ENCODE data around the gene SYT2.
"Not testable (repeated sequence)": the region's sequence is repeated elsewhere in the genome, so short reads cannot be mapped to it uniquely, and the experiment has no call there.

SYT2 gene

GRCh38 chr1:202587859-202588485, 122.3 kb downstream of the SYT2 start:
- DNase-seq: no peak

DNA sequence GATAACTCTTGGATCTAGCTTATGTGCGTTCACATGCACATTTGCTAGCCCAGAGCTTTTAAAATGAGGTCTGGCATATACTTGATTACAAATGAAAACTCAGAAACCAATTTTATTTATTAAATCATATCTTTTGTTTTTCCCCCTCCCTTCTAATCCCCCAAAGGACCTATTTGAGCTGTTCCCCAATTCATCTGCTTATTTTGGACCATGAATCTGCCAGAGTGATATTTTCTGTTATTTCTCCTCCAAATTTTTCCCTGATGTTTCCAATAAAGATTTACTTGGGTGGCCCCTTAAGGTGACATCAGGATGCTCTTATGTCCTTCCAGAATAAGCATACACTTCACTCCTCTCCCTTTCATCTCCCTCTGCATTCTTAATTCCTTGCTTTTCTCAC, 123.4 kb downstream of the SYT2 start:
- DNase-seq: no peak

DNA sequence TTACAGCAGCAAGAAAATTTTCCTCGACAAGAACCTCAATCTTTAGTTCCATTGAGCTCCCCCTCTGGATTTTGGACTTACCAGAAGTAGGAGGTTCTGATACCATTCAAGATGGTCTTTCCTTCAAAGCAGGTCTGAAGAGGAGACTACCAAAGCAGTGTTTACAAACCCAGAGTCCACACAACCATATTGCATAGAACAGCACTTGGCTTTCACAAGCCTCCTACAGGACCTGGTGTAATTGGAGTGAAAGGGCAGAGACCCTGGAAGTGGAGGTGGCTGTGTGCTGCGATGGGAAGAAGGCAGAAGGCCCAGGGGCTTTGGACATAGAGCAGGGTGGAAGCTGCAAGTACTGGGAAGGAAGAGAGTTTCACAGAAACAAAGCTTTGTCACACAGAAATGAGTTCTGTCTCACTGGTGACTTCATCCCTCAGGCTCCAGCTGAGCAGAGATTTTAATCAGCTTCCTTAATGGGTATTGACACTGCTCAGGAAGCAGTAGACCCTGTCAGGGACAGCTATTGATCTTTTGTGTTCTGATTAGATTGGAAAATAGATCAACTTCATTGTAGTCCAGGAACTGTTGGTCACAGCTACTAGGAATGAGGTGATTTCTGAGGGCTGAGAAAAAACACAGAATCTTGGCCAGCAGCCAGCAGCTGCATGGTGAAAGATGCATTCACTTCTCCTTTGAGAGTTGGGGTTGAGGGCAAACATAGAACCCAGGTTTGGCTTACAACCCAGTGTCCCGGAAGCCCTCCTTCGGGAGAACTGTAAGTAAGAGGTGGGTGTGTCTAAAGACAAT, 124.0 kb downstream of the SYT2 start:
- peak in 1 of 2 experiments; percentile 3 for DNase-seq

- DNase-seq: no peak
Observed at GRCh38 chr1:202585590-202585933, 124.7 kb downstream of the SYT2 start.

DNA sequence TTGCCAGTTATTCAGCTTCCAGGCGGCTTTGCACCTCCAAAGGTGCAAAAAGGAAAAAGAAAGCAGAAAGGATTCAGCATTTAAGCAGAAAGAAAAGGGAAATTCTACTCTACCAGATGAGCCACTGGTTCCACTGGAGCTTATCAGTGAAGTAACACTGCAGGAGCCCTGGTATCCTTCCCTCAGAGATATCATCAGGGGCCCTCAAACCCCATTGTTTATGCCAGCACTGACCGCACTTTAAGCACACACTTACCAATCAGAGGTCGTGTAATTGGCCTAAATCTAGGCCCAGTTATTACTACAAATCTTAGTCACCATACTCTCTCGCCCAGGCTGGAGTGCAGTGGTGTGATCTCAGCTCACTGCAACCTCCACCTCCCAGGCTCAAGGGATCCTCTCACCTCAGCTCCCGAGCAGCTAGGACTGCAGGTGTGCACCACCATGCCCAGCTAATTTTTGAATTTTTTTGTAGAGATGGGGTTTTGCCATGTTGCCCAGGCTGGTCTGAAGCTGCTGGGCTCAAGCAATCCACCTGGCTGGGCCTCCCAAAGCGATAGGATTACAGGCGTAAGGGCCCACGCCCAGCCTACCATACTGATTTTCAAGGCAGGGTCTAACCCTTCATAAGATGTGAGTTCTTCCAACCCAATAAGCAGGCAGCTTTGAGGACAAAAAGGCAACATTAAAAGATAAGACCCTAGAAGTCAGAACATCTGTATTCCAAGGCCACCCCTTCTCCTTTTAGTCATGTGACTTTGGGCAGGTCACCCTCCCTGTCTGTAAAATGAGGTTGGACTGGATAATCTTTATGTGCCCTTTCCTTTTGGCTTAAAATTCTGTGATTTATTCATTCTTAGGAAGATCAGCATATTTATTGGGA, 125.3 kb downstream of the SYT2 start:
- no peak for DNase-seq

GRCh38 chr1:202582350-202582749, 127.9 kb downstream of the SYT2 start:
- not testable (repeated sequence) for DNase-seq

DNA sequence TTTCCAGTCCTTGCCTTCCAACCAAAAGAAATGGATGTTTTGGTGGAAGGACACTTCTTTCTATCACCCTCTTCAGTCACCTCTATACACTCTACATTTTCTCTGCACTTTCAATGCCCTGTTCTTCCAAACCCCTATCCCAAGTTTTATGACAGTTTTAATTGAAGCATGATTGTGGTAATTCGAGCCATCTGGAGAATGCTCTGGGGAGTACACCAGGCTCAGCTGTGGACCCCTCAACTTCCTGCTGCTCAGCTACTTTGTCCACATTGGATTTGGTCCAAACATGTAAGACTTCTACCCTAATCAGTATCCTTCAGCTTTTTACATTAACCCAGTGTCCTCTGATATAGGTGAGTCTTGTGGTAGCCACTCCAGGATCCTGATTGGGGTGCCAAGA, 129.6 kb downstream of the SYT2 start:
- DNase-seq: no peak

DNA sequence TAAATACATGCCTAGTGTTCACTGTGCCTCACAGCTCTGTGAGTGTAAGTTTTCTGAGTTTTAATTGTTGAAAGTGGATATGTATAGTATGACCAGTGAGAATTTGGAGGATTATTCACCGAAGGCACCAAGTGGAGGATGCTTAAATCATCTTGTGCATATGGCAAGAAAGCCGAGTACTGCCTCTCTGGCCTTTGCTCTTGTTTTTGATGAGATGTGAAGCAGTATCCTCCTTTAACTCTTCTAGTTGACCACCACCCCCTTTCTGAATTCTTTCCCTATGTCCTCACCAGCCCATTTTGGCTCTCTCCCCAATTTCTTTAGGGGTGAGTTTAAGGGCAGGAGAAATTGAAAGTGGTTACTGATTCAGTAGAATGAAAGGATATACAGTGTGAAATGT, 130.4 kb downstream of the SYT2 start:
- DNase-seq: no peak

GRCh38 chr1:202578565-202578964, 131.7 kb downstream of the SYT2 start:
- DNase-seq: no peak

- DNase-seq: no peak
Observed at GRCh38 chr1:202578001-202578504, 132.2 kb downstream of the SYT2 start.

DNA sequence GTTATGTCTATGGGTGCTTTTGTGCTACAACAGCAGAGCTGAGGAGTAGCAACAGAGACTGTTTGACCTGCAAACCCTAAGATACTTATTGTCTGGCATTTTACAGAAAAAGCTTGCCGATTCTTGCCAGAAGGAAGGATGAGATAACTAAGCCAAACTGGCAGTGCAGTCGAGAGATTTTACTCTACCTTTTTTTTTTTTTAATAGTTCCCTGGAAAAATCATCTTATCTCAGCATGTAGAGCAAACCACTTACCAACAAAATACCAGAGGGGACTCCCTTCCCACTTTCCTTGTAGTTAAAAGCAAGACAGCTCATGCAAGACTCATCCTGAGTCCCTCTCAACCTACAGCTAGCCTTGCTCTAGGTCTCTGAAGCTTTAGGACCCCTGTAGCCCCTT, 132.9 kb downstream of the SYT2 start:
- DNase-seq: no peak

DNA sequence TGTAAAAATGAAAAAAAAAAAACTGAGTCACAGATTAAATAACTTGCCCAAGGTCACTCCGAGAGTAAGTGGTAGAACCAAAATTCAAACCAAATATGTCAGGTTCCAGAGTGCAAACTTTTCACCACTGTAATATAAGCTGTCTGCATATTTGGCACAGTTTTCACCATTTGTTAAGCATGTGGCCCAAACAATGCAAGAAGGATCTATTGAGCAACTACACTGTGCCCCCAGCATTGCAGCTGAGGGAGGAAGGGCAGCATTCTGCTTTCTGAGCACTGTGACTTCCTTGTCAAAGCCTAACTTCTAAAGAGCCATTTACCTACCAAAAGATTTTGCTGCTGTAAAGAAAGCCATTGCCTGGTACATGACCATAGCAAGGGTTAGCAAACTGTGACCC, 133.4 kb downstream of the SYT2 start:
- DNase-seq: peak; percentile 68 to 69

- no peak for DNase-seq
Observed at GRCh38 chr1:202575918-202576653, 134.2 kb downstream of the SYT2 start.

DNA sequence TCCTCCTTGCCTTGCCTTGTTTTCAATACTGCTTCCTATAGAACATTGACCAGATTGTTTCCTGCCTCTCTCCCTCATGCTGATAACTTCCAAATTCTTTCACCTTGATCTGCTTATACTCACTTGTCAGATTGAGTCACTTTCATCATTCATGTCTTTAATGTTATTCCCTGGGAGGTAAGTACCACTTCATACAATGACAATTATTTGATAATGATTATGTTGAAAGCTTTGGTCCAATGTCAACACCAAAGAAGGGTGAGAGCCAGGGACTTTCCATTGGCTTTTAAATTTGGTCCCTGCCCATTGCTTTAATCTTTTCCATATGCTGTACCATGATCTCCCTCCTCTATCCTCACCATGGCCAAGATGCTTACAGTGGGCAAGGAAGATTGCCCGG, 137.4 kb downstream of the SYT2 start:
- no peak for DNase-seq

GRCh38 chr1:202571719-202572339, 138.4 kb downstream of the SYT2 start:
- DNase-seq: peak; percentile 34 to 46

- DNase-seq: no peak
Observed at GRCh38 chr1:202569393-202570322, 140.6 kb downstream of the SYT2 start.

DNA sequence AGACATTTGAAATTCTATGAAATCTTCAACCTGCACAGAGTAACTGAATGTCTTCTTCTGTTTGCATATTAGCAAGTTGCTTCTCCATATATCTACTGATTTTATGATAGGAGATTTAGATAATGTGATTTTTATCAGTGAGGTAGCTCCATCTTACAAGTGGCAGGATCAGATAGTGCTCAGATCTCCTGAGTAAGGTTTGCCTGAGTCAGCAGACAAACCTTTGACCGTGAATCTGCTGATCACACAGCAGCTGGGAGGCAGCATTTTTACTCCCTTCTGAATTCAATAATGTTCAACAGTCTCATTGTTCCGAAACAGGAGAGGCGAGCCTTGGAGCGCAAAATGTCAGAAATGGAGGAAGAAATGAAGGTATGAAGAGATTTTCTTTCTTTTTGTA, 141.4 kb downstream of the SYT2 start:
- DNase-seq: no peak

DNA sequence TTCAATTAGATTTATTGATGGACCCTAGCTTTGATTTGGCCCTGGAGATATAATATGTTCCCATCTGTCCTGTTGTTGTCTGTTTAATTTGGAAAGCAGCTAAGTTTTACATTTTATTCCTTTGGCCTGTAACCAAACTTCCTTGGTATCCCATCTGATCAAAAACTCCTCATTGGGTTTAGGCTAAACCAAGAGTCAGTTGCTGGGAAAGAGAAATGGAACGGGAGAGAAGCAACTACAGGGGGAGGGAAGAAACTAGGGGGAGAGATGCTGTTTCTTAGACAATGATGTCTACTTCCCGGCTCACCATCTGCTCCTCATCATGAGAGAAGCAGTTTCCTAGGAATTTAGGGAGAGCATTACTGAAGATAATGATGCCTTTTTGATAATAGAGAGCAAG, 141.8 kb downstream of the SYT2 start:
- DNase-seq: no peak

GRCh38 chr1:202567738-202568137, 142.5 kb downstream of the SYT2 start:
- no peak for DNase-seq

- no peak for DNase-seq
Observed at GRCh38 chr1:202565890-202566602, 144.2 kb downstream of the SYT2 start.
